AG04450 (cell line): ENCODE results near the gene NUP214. TPM values are rescaled to one million over a fixed set of nuclear protein-coding genes. Genes with fewer than 3 reads are reported as not detected.

Experiments
- CTCF ChIA-PET: fragments of 300-600, 350-600 bp; formaldehyde crosslinking; extraction: SDS; loops from one replicate; lab custom pipeline; 2022; ENCODE audit warnings: antibody characterized with exemption, inconsistent platforms; lab: Charles Lee
- POLR2A ChIA-PET: fragments of 350-600 bp; formaldehyde crosslinking; extraction: SDS; loops from one replicate; lab custom pipeline; 2021; ENCODE audit warnings: antibody characterized with exemption, inconsistent platforms; lab: Yijun Ruan, JAX
- DNase-seq: peaks from one replicate; pipeline ENCODE4 v3.0.0-alpha.2; 2011; ENCODE audit warnings: low read depth, low spot score
- H3K27ac ChIP-seq: one replicate; pipeline ENCODE4 v1.5.1; 2012; ENCODE audit warnings: low read depth, low read length, control low read depth
- H3K27me3 ChIP-seq: one replicate; pipeline ENCODE4 v1.6.0; 2012; ENCODE audit warnings: low read length; ENCODE audit not compliant: control insufficient read depth, insufficient read depth
- H3K4me3 ChIP-seq: 2 replicates; pipeline ENCODE4 v1.5.1; 2011; ENCODE audit warnings: mild to moderate bottlenecking, low read depth, low read length, control low read depth
- H3K9me3 ChIP-seq: 2 replicates; pipeline ENCODE4 v1.5.1; 2012; ENCODE audit warnings: low read length; ENCODE audit not compliant: control insufficient read depth, insufficient read depth
- CTCF ChIP-seq: IDR thresholded peaks from 2 replicates; pipeline ENCODE4 v1.5.1; 2011; ENCODE audit warnings: low read depth, low read length, control low read depth, inconsistent platforms
- polyA plus RNA-seq: library from polyadenylated mRNA; depleted of rRNA; stranded (reverse); fragments of >200 nt; gene quantifications from 2 replicates; pipeline ENCODE4 v1.2.3, GENCODE V29; 2011

NUP214 gene
- polyA plus RNA-seq, 1 experiment: 7.9 TPM

GRCh38 chr9:131258186-131258585 is 132.8 kb downstream of the NUP214 start:
- no peaks in the 10 kb centered on the region; the same call in 1 of the 2 replicates for H3K9me3 ChIP-seq
- ChIA-PET CTCF (no interaction called here), POLR2A (no interaction called here)
- H3K27me3 ChIP-seq: no peaks in the 10 kb centered on the region
- TF ChIP-seq CTCF: no peak
- H3K4me3 ChIP-seq: no peak overlapping the region
- no peak overlapping the region for H3K27ac ChIP-seq
- DNase-seq: no peak

GRCh38 chr9:131258698-131259431 is 133.5 kb downstream of the NUP214 start:
- POLR2A ChIA-PET: no interaction called here
- Histone ChIP-seq H3K9me3 (no peaks in the 10 kb centered on the region; the same call in 1 of the 2 replicates), H3K4me3 (no peak overlapping the region), H3K27me3 (no peaks in the 10 kb centered on the region), H3K27ac (no peak overlapping the region)
- CTCF ChIA-PET: no interaction called here
- DNase-seq: no peak
- TF ChIP-seq CTCF: no peak

DNA sequence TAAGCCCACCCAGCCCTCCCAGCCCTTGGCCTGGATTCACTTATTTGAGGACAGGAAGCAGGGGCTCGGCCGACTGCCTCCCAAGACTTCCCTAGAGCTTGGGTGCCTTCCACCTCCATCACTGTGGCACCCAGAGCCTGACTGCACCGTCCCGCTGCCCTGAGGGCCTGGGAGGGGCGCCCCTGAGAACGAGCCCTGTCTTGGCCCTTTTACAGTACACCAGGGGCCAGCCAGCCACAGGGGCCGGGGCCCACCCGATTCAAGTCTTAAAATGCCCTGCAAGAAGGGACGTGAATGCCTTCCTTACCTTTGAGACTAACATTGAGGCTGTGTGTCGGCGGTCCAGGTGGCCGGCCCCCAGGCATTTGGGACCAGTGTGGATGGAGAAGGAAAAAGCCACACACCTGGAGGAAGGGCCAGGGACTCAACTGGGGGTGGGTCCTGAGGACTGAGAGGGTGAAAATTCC is 134.1 kb downstream of the NUP214 start:
- CTCF ChIA-PET: no interaction called here
- Histone ChIP-seq H3K27ac (no peak overlapping the region), H3K27me3 (no peaks in the 10 kb centered on the region), H3K9me3 (no peaks in the 10 kb centered on the region; the same call in 1 of the 2 replicates), H3K4me3 (no peak overlapping the region)
- no peak for DNase-seq
- POLR2A ChIA-PET: no interaction called here
- TF ChIP-seq CTCF: no peak

DNA sequence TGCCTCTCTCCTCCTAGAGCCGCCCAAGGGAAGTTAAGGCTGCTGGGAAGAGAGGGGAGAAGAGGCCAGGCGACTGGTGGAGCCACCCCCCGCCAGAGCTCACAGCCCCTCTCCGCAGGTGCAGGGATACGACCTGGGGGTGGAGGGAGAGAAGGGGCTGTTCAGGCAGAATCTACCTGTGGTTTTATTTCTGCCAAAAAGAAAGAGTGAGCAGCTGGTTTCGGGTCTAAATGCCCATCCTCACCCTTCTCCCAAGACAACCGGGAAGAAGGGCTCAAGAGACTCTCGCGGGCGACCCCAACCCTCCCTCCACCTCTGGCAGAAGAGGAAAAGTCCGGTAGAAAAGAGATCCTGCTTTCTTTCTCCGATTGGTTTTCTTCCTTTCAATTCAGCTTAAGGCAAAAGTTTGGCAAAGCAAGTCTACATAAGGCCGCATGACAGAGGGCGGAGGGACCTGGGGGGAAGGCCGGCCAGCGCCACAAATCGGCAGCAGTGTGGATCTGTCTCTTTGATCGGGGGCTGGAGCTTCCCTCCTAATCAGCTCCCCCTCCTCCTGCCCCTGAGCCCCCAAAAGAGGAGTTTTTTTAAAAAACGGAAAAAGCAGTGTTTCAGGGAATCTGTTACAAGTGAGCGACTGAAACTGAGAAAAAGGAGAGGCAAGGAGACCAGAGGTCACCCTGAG is 134.7 kb downstream of the NUP214 start:
- H3K27ac ChIP-seq: no peak overlapping the region
- H3K27me3 ChIP-seq: no peaks in the 10 kb centered on the region
- H3K9me3 ChIP-seq: no peaks in the 10 kb centered on the region; the same call in 1 of the 2 replicates
- DNase-seq: no peak
- H3K4me3 ChIP-seq: no peak overlapping the region
- ChIA-PET CTCF (no interaction called here), POLR2A (no interaction called here)
- TF ChIP-seq CTCF: no peak
